Measurements from ENCODE around the gene MARCHF10. TPM values are rescaled to one million over a fixed set of nuclear protein-coding genes. Genes with fewer than 3 reads are reported as not detected.
"Not testable (repeated sequence)": the region's sequence is repeated elsewhere in the genome, so short reads cannot be mapped to it uniquely, and the experiment has no call there.

The MARCHF10 gene
- total RNA-seq, 1 donor from 2014 or later = not detected

- peak; percentile 83 for ATAC-seq
Measured at GRCh38 chr17:62790564-62790986, 17.5 kb downstream of the MARCHF10 start.

GRCh38 chr17:62787366-62787765 is 20.7 kb downstream of the MARCHF10 start:
- no peak for ATAC-seq

- ATAC-seq = no peak
Measured at GRCh38 chr17:62786646-62787045, 21.5 kb downstream of the MARCHF10 start.

- not testable (repeated sequence) for ATAC-seq
Measured at GRCh38 chr17:62785983-62786382, 22.1 kb downstream of the MARCHF10 start.

- no peak for ATAC-seq
Measured at GRCh38 chr17:62782730-62783270, 25.3 kb downstream of the MARCHF10 start.

- peak; percentile 24 for ATAC-seq
Measured at GRCh38 chr17:62781831-62782251, 26.3 kb downstream of the MARCHF10 start.

- ATAC-seq = no peak
Measured at GRCh38 chr17:62781356-62781755, 26.8 kb downstream of the MARCHF10 start.

- no peak for ATAC-seq
Measured at GRCh38 chr17:62780951-62781350, 27.2 kb downstream of the MARCHF10 start.

- ATAC-seq = peak; percentile 48
Measured at GRCh38 chr17:62780269-62780668, 27.8 kb downstream of the MARCHF10 start.

GRCh38 chr17:62778990-62779681 is 29.0 kb downstream of the MARCHF10 start:
- peak; percentile 98 for ATAC-seq

- ATAC-seq = no peak
Measured at GRCh38 chr17:62775876-62776275, 32.2 kb downstream of the MARCHF10 start.

GRCh38 chr17:62774338-62774737 is 33.8 kb downstream of the MARCHF10 start:
- ATAC-seq = no peak

GRCh38 chr17:62767997-62768396 is 40.1 kb downstream of the MARCHF10 start:
- no peak for ATAC-seq

GRCh38 chr17:62765351-62765750 is 42.8 kb downstream of the MARCHF10 start:
- ATAC-seq = no peak

- no peak for ATAC-seq
Measured at GRCh38 chr17:62763891-62764600, 44.1 kb downstream of the MARCHF10 start.

GRCh38 chr17:62761884-62762283 is 46.2 kb downstream of the MARCHF10 start:
- peak; percentile 70 for ATAC-seq

- no peak for ATAC-seq
Measured at GRCh38 chr17:62760945-62761267, 47.2 kb downstream of the MARCHF10 start.

- no peak for ATAC-seq
Measured at GRCh38 chr17:62760059-62760944, 47.8 kb downstream of the MARCHF10 start.

- no peak for ATAC-seq
Measured at GRCh38 chr17:62757500-62757951, 50.6 kb downstream of the MARCHF10 start.

GRCh38 chr17:62756198-62756597 is 51.9 kb downstream of the MARCHF10 start:
- no peak for ATAC-seq

- no peak for ATAC-seq
Measured at GRCh38 chr17:62755141-62755851, 52.8 kb downstream of the MARCHF10 start.

GRCh38 chr17:62754631-62755030 is 53.5 kb downstream of the MARCHF10 start:
- no peak for ATAC-seq

All from esophagus mucosa (tissue), 1 donor.